ENCODE measurements around the gene AOC1.

GRCh38 chr7:150897502-150898474, 45.5 kb downstream of the AOC1 start:
- no peak for TF ChIP-seq CTCF (IDR thresholded peaks at IDR 0.05 in 2 of 3, conservative IDR thresholded peaks at IDR 0.05 in 1 of 3; ENCODE audit: control insufficient read depth in 2 of 3, extremely low read depth in 1 of 3, insufficient read depth in 1 of 3, low read depth in 3 of 3, low read length in 3 of 3)
- TF ChIP-seq HSF1 (IDR thresholded peaks at IDR 0.05; ENCODE audit: low read depth, low read length), result no peak

All from GM12878 (cell line).